Stomach smooth muscle (tissue), 2 donors: ENCODE results near the gene KLHL40.

ENCODE experiments used
- H3K27ac ChIP-seq: one replicate; pipeline ENCODE4 v1.7.0; 2013; ENCODE audit warnings: mild to moderate bottlenecking, low read length, inconsistent platforms
- H3K27me3 ChIP-seq, 2 donors: one replicate each; pipeline ENCODE4 v1.7.0; 2013; ENCODE audit warnings: low read length in 2 of 2; ENCODE audit not compliant: insufficient read depth in 2 of 2, control insufficient read depth in 1 of 2
- H3K36me3 ChIP-seq, 2 donors: one replicate each; pipeline ENCODE4 v1.7.0; 2013; ENCODE audit warnings: low read length in 2 of 2; ENCODE audit not compliant: control insufficient read depth in 2 of 2, insufficient read depth in 2 of 2
- H3K4me1 ChIP-seq: one replicate; pipeline ENCODE4 v1.7.0; 2013; ENCODE audit warnings: low read length; ENCODE audit not compliant: control insufficient read depth, insufficient read depth
- H3K4me3 ChIP-seq, 2 donors: one replicate each; pipeline ENCODE4 v1.7.0; 2013; ENCODE audit warnings: low read length in 2 of 2
- H3K9ac ChIP-seq, 2 donors: one replicate each; pipeline ENCODE4 v1.7.0; 2013; ENCODE audit warnings: low read length in 2 of 2, mild to moderate bottlenecking in 1 of 2
- H3K9me3 ChIP-seq, 2 donors: one replicate each; pipeline ENCODE4 v1.7.0; 2013; ENCODE audit warnings: low read length in 2 of 2; ENCODE audit not compliant: control insufficient read depth in 2 of 2
- donor health status: healthy.
- donor health status: Pancreatic carcinoma.

Gene KLHL40

GRCh38 chr3:42685363-42685881 is at the start of gene KLHL40:
Gene KLHL40, plus strand, starts transcription at chr3:42685537. Its CDS starts 82 bp downstream, at chr3:42685619.
- no peak within 1 kb of the TSS for H3K9ac ChIP-seq
- H3K36me3 ChIP-seq: no peaks in the 10 kb centered on the region
- peaks cover 9% of the 10 kb centered on the region in 2 donors for H3K27me3 ChIP-seq
- H3K27ac ChIP-seq: no peak within 1 kb of the TSS
- H3K4me1 ChIP-seq: peaks cover 24% of the 10 kb centered on the region
- peak within 1 kb of the TSS; percentile 33 to 67 for H3K4me3 ChIP-seq
- H3K9me3 ChIP-seq: no peaks in the 10 kb centered on the region

GRCh38 chr3:42637001-42637400 is 48.3 kb upstream of the KLHL40 start:
- Histone ChIP-seq H3K36me3 (peaks cover 53 to 69% of the 10 kb centered on the region in 2 donors), H3K27ac (no peak overlapping the region), H3K4me1 (no peaks in the 10 kb centered on the region), H3K9me3 (no peaks in the 10 kb centered on the region), H3K27me3 (no peaks in the 10 kb centered on the region), H3K4me3 (no peak overlapping the region), H3K9ac (no peak overlapping the region)

- Histone ChIP-seq H3K27me3 (no peaks in the 10 kb centered on the region), H3K9me3 (no peaks in the 10 kb centered on the region), H3K9ac (no peak overlapping the region), H3K27ac (no peak overlapping the region), H3K4me1 (no peaks in the 10 kb centered on the region), H3K36me3 (peaks cover 59 to 70% of the 10 kb centered on the region in 2 donors), H3K4me3 (no peak overlapping the region)
Measured at GRCh38 chr3:42638339-42638842, 46.9 kb upstream of the KLHL40 start.

- H3K9me3 ChIP-seq: no peaks in the 10 kb centered on the region
- no peaks in the 10 kb centered on the region for H3K4me1 ChIP-seq
- H3K27me3 ChIP-seq: no peaks in the 10 kb centered on the region
- H3K4me3 ChIP-seq: no peak overlapping the region
- no peak overlapping the region for H3K27ac ChIP-seq
- no peak overlapping the region for H3K9ac ChIP-seq
- peaks cover 61 to 67% of the 10 kb centered on the region in 2 donors for H3K36me3 ChIP-seq
Measured at GRCh38 chr3:42639192-42639591, 46.1 kb upstream of the KLHL40 start.

DNA sequence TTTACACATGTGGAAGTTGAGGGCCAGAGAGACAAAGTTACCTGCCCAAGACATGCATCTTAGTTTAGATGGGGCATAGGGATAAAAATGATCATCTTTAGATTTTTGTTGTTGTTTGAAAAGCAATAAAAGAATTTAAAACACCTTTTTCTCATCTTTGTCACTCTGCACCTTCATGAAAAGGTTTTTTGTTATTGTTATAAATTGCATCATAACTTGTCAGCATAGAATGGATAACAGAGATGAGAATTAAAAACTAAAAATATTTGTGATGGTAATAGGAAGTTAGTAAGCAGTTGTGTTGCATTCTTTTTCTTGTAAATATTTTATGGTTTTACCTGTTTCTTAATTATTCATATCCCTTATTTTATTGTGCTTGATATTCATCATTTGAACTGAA is 45.2 kb upstream of the KLHL40 start:
- no peak overlapping the region for H3K4me3 ChIP-seq

DNA sequence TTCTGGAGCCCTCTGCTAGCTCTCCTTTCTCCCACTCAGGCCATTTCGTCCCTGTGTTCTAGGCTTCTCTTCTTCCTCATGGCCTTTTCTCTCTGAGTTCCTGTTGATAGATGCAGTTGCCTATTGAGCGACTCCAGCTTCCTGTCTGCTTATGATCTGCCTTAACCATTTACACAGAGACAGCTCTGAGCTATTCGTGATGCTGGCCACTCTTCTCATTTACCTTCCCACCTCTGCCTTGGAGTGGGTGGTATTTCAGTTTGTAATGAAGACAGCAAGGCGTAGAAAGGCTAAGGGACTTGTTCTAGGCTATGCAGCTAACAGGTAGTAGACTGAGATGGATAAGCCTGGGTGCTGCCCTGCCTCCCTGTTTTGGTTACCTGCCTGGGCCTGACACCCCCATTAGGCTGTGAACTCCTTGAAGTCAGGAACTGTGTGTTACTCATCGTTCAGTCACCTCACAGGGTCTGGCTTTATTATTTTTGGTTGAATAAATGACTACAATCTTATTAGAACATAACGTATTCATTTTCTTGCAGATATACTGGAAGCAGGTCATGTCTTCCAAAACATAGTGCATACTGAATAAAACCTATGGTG is 44.5 kb upstream of the KLHL40 start:
- no peak overlapping the region for H3K4me3 ChIP-seq
- H3K27ac ChIP-seq: no peak overlapping the region
- peaks cover 68 to 70% of the 10 kb centered on the region in 2 donors for H3K36me3 ChIP-seq
- no peak overlapping the region for H3K9ac ChIP-seq
- no peaks in the 10 kb centered on the region for H3K9me3 ChIP-seq
- no peaks in the 10 kb centered on the region for H3K27me3 ChIP-seq
- no peaks in the 10 kb centered on the region for H3K4me1 ChIP-seq

More for the DNA sequence above, 45.2 kb upstream of the KLHL40 start:
- Histone ChIP-seq H3K36me3 (peaks cover 67 to 72% of the 10 kb centered on the region in 2 donors), H3K4me1 (no peaks in the 10 kb centered on the region), H3K9me3 (no peaks in the 10 kb centered on the region), H3K9ac (no peak overlapping the region), H3K27me3 (no peaks in the 10 kb centered on the region), H3K27ac (no peak overlapping the region)

GRCh38 chr3:42647821-42648459 is 37.4 kb upstream of the KLHL40 start:
- Histone ChIP-seq H3K4me1 (peaks cover 25% of the 10 kb centered on the region), H3K27ac (no peak overlapping the region), H3K27me3 (no peaks in the 10 kb centered on the region), H3K9ac (no peak overlapping the region), H3K9me3 (no peaks in the 10 kb centered on the region), H3K4me3 (no peak overlapping the region), H3K36me3 (peaks cover 27 to 44% of the 10 kb centered on the region in 2 donors)

GRCh38 chr3:42649006-42649405 is 36.3 kb upstream of the KLHL40 start:
- Histone ChIP-seq H3K27ac (no peak overlapping the region), H3K4me1 (peaks cover 34% of the 10 kb centered on the region), H3K9ac (no peak overlapping the region), H3K36me3 (peaks cover 17 to 34% of the 10 kb centered on the region in 2 donors), H3K27me3 (no peaks in the 10 kb centered on the region), H3K9me3 (no peaks in the 10 kb centered on the region), H3K4me3 (no peak overlapping the region)

GRCh38 chr3:42649783-42650182 is 35.6 kb upstream of the KLHL40 start:
- Histone ChIP-seq H3K36me3 (peaks cover 12 to 27% of the 10 kb centered on the region in 2 donors), H3K4me3 (no peak overlapping the region), H3K9ac (no peak overlapping the region), H3K27me3 (no peaks in the 10 kb centered on the region), H3K9me3 (no peaks in the 10 kb centered on the region), H3K4me1 (peaks cover 37% of the 10 kb centered on the region), H3K27ac (peak overlapping the region; percentile 69)

- H3K4me3 ChIP-seq: peak overlapping the region in 1 of 2 donors; percentile 87
- H3K27me3 ChIP-seq: no peaks in the 10 kb centered on the region
- H3K9ac ChIP-seq: peak overlapping the region; percentile 13 to 84
- peaks cover 52% of the 10 kb centered on the region for H3K4me1 ChIP-seq
- peak overlapping the region; percentile 69 for H3K27ac ChIP-seq
- H3K9me3 ChIP-seq: no peaks in the 10 kb centered on the region
- peaks cover 3 to 14% of the 10 kb centered on the region in 2 donors for H3K36me3 ChIP-seq
Measured at GRCh38 chr3:42651248-42652091, 33.9 kb upstream of the KLHL40 start.
